ENCODE measurements around the gene EPRS1.
"Not testable (repeated sequence)": the region's sequence is repeated elsewhere in the genome, so short reads cannot be mapped to it uniquely, and the experiment has no call there.

EPRS1 gene

GRCh38 chr1:220046052-220046930 lies at the start of gene EPRS1:
Gene EPRS1, minus strand, starts transcription at chr1:220046505. Its CDS starts 117 bp downstream, at chr1:220046388.
- peak; percentile 88 to 89 for DNase-seq (ENCODE audit: low read depth in 2 of 2)

DNA sequence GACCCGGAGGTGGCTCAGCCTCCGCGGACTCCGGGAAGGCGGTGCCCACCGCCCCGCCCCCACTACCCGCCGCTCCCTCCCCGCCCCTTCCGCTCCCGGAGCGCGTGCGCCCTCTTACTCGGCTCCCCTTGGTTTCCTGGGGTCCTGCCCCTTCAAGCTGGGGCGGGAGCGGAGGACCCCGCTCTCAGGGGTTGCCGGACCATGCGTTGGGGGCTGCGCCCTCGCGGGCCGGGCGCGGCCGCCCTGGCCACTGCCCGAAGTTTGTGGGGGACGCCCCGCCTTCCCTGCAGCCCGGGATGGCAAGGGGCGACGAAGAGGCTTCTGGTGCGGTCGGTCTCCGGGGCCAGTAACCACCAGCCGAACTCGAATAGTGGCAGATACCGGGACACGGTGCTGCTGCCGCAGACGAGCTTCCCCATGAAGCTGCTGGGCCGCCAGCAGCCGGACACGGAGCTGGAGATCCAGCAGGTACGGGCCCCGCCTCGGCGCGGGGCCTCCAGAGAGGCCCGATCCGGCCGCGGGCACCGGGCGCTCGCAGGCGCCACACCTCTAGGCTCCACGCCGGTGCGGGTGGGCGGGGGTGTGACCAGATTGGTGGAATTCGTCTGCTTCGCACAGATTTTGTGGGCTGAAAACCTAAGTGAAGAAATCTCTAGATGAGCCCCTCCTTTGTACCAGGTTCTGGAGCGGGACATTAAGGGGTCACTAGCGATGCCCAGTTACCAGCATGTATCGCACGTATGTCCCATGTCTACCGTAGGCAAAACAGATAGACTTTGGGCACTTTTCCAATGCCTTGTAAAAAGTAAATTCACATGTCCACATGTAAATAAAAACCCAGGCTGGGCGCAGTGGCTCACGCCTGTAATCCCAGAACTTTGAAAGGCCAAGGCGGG lies 48.0 kb upstream of the EPRS1 start, which contains the start of gene IARS2:
IARS2 (plus strand) TSS at position 117 of the 896 bp plus-strand sequence; CDS start at position 202, 85 bp downstream.
- peak; percentile 84 to 90 for DNase-seq (ENCODE audit: low read depth in 2 of 2)

- no peak for DNase-seq (ENCODE audit: low read depth in 2 of 2)
Observed at GRCh38 chr1:220093361-220094015, 47.2 kb upstream of the EPRS1 start.

DNA sequence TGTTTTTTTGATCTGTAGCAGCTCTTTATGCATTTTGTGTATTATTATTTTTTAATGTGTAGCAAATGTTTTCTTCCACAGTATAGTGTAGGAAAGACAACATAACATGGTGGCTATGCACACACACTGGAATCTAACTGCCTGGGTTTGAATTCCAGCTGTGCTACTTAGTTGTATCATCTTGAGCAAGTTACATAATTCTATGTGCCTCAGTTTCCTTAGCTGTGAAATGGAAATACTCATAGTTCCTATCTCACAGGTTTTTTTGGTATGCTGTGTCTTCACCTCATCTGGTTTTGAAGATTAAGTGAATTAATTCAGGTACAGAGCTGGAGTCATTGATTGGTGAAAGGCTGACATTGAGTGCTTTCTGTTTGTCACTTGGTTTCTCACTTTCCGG lies 46.4 kb upstream of the EPRS1 start:
- no peak for DNase-seq (ENCODE audit: low read depth in 2 of 2)

DNA sequence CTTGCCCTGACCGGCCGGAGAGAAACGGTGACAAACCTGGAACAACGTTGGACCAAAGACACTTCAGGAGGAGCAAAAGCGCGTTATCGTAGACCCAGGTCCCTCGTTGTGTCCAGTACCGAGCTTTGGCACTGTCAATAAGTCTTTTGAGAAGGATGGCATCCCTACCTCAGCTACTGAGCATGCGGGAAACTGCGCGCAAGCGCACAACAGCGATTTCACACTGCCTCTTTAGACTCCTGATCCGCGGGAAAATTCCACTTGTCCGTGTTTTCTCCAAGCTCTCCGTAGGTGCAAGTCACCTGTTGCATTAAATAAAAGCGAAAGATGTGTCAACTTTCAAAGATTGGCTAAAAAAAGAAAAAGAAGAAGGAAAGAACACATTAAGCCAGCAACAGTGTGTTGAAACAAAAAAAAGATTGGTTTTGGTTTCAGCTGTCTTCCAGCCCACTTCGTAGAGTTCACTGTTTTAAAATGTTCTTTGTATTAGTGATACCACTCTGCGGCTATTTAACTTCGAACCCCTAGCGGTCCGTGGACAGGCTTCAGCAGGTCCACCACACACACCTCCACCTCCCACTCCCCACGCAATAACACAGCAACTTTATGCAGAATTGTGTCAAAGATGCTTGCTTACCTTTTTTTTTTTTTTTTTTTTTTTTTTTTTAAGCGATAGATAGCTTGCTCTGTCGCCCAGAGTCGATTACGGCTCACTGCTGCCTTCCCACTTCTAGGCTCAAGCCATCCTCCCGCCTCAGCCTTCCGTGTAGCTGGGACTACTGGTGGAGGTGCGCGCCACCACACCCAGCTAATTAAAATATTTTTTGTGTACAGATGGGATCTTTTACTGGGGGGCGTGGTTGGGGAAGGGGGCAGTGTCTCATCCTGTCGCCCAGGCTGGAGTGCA lies 43.6 kb upstream of the EPRS1 start, which contains the start of gene BPNT1:
BPNT1 (minus strand) TSS at position 139 of the 907 bp plus-strand sequence. CDS start 9,942 bp downstream, outside the sequence.
- DNase-seq (ENCODE audit: low read depth in 2 of 2): peak; percentile 95 to 96

- DNase-seq (ENCODE audit: low read depth in 2 of 2): not testable (repeated sequence)
Observed at GRCh38 chr1:220086261-220086686, 40.0 kb upstream of the EPRS1 start.

DNA sequence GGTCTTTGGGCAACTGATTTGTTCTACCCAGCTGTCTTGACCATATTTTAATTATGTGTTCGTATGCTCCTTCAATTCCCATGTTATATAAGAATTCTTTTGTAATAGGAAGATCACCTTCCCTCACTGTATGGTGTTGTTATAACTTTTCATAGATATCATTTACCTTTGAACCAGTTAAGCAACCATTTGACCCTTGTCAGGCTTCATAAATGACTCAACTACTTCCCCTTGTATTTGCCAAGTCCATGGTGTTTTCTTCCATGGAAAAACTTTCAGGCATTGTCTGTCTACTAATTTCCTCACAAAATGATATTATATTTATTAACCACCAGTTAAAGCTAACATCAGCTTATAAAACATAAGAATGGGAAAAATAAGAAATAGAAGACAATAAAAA lies 38.2 kb upstream of the EPRS1 start:
- no peak for DNase-seq (ENCODE audit: low read depth in 2 of 2)

DNA sequence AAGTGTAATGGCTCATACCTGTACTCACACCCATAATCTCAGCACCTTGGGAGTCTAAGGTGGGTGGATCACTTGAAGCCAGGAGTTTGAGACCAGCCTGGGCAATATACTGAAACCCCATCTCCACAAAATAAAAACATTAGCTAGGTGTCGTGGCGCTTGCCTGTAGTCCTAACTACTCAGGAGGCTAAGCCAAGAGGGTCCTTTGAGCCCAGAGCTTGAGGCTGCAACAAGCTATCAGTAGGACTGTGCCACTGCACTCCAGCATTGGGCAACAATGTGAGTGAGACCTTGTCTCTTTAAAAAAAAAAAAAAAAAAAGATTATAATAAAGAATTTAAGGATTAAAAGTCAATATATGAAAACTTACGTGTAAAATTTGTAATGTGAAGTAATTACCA lies 31.6 kb upstream of the EPRS1 start:
- DNase-seq (ENCODE audit: low read depth in 2 of 2): no peak

DNA sequence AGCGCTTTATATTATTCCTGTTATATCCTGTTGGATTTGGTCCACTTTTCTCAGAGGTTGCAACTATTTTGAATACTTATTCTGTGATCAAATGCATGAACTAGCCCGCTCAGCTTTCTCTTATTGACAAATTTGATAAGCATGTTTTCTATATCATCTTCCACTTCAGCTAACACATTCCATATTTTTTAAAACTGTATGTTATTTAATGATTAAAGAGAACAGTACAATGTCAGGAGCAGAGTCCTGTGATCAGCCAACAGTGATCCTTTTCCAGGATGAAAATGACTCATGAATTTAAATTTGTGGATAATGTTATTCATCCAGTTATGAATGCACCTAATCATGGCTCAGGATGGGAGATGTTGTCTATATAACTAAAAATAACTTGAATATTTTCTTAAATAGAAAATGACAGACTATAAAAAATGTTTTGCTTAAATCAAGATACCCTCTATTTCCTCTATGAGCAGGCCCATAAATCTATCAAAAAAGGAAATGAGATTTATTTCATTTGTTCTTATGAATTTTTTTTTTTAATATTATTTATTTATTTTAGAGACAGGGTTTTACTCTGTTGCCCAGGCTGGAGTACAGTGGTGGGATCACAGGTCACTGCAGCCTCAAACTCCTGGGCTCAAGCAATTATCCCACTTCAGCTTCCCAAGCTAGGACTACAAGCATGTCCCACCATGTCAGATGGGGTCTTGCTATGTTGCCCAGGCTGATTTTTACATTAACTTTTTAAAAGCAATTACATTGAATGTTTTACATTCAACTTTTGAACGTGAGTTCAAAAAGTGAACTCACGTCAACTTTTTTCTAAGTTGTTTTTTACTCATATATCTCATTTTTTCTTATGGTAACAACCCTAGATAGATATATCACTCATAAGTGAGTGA lies 30.8 kb upstream of the EPRS1 start:
- DNase-seq (ENCODE audit: low read depth in 2 of 2): no peak

GRCh38 chr1:220067269-220068204 lies 21.2 kb upstream of the EPRS1 start:
- DNase-seq (ENCODE audit: low read depth in 2 of 2): no peak

DNA sequence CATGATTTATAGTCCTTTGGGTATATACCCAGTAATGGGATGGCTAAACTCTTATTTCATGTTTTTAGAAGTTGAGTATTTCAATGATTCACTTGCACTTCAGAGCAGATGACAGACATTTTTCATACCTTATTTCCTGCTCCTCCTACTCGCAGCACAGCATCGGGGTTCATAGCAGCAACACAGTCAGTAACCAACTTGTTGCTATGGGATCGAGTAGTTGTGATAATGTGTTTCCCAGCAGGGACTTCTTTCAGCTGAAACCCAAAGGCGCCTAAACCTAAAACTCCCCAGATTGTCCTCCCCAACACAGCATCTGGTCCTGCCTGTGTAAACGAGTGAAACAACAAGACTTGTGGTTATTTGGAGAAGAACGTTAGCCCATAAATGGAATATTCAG lies 16.3 kb upstream of the EPRS1 start:
- DNase-seq (ENCODE audit: low read depth in 2 of 2): no peak

DNA sequence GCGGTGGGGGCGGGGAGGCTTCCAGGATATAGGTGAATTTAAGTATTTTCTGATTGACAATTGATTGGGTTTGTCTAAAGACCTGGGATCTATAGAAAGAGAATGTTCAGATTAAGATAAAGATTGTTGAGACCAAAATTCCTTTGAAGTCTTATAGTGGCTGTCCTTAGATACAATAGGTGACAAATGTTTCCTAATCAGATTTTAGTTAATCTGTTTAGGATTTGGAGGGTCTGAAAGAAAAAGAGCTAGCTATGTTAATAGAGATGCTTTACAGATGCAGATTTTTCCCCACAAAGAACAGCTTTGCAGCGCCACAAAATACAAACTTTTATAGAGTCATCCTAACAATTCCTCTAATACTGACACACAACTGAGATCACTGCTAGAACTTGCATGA lies 14.6 kb upstream of the EPRS1 start:
- no peak for DNase-seq (ENCODE audit: low read depth in 2 of 2)

GRCh38 chr1:220056374-220056773 lies 10.1 kb upstream of the EPRS1 start:
- no peak for DNase-seq (ENCODE audit: low read depth in 2 of 2)

DNA sequence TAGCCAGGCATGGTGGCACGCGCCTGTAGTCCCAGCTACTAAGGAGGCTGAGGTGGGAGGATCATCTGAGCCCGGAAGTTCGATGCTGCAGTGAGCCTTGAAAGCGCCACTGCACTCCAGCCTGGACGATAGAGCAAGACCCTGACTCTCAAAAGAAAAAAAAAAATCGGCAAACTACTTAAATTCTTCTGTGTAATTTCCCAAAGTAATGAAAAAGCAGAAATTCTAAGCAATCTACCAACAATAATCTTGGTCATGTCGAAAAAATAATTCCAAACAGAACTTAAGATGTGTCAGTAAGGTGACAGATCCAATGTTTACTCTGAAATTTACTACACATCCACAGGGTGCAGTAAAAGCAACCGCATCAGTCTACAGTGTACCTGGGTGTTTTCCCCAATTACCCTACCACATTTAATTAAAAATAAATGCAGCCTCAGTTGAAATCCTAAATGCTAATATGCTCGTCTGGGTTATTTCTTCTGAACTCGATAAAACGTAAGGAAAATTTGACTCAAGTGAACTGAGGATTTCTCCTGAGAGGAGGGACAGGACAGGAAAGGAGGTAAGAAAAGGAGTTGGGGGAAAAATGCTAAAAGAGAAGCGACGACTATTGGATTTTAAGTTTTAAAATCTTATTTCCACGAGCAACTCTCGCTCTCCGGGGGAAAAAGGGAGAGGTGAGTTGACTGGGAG lies 801 bp downstream of the EPRS1 start:
- DNase-seq (ENCODE audit: low read depth in 2 of 2): no peak

DNA sequence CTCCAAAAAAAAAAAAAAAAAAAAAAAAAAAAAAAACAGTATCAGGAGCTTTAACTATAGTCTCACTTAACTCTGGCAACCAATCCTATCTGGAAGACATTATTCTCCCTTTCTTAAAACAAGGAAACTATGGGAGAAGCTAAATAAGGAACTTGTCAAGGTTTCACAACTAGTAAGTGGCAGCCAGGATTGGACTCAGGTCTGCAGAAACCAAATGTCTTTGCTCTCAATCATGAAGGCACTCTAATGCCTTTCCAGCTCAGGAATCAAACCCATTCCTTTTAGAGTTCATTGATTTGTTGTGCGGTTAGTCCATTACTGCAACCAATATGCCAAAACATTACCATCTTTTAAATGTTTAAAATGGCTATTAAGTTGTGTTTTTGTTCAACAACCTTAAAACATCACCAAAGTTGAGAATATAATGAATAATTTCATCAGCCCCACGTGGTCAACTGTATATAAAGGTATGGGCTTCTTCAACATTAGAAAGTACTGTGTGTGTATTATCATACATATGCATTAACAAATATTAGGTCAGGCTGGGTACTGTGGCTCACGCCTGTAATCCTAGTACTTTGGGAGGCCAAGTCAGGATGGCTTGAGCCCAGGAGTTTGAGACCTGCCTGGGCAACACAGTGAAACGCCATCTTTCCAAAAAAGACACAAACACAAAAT lies 1.5 kb downstream of the EPRS1 start:
- no peak for DNase-seq (ENCODE audit: low read depth in 2 of 2)

- no peak for DNase-seq (ENCODE audit: low read depth in 2 of 2)
Observed at GRCh38 chr1:220043646-220044045, 2.7 kb downstream of the EPRS1 start.

DNA sequence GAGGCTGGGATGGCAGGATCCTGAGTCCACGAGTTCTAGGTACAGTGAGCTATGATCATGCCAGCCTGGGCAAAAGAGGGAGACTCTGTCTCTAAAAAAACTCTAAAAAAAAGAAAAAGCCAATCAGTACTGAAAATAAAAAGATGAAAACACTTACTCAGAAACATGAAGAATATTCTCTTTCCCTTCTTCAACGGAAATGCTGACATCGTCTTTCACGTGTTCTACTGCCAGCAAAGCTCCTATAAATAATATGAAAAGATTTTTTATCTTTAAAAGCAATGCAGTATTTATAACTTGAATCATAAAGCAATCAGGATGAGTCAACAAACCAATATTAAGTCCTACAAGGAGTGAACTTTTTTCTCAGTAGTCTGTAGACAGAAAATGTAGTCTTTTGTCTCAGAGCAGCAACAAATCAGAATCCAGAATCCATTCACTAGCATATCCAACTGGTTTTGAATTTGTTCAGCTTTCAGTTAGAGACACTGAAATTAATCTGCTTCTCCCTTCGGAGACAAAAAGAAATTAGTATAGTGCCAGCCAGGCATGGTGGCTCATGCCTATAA lies 6.2 kb downstream of the EPRS1 start:
- DNase-seq (ENCODE audit: low read depth in 2 of 2): no peak

All from stimulated activated CD8-positive, alpha-beta memory T cell treated with anti-CD3 and anti-CD28 coated beads, Interleukin-2, amount 100 ng/mL, for 1 hour (primary cell).